GM19025 (cell line): ENCODE data around the gene CCDC154.
"Not testable (repeated sequence)": the region's sequence is repeated elsewhere in the genome, so short reads cannot be mapped to it uniquely, and the experiment has no call there.

ENCODE experiments used
- ATAC-seq: cut with Tn5 transposase; IDR thresholded peaks from one replicate; pipeline ENCODE4 v1.9.1; 2021; ENCODE audit warnings: mild to moderate bottlenecking, low read depth, moderate library complexity; ENCODE audit not compliant: unreplicated experiment

CCDC154 gene

DNA sequence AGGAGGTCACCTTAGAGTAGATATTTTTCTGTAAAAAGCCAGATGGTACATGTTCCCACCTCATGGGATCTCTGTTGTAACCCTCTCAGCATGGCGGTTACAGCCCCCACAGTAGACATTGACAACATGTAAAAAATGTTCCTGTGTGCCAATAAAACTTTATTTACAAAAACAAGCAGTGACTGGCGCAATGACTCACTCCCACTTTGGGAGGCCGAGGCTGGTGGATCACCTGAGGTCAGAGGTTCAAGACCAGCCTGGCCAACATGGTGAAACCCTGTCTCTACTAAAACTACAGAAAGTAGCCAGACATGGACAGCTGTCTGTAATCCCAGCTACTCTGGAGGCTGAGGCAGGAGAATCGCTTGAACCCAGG, 4.7 kb downstream of the CCDC154 start:
- ATAC-seq: not testable (repeated sequence)

DNA sequence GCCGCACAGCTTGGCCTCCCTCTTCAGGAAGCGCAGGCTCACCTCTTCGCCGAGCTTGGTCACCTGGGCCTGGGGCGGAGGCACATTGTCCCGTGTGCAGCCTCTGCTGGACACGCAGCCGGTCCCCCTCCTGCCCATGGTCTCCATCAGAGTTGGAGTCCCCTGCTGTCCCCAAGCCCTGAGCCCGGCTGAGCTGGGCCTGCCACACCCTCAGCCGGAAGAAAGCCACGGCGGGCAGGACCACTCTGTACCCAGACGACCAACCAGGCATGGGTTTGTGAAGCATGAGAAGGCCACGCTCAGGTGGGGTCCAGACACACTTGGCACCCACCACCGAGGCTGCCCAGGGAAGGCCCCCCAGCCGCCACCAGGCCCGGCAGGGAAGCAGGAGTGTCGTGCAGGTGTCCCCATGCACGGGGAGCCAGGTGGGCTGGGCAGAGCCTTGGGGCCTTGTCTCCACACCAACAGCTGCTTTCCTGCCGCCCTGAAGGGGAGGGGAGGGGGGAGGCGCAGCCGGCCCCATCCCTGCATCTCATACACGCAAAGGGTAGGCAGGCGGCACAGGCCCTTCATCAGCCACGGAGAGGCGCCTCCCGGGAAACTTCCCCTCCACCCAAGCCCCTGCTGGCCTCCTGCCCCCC, 5.2 kb downstream of the CCDC154 start:
- ATAC-seq: no peak

- ATAC-seq: no peak
Observed at GRCh38 chr16:1438229-1439057, 5.9 kb downstream of the CCDC154 start.

- no peak for ATAC-seq
Observed at GRCh38 chr16:1437606-1438005, 6.8 kb downstream of the CCDC154 start.

- ATAC-seq: no peak
Observed at GRCh38 chr16:1436731-1437355, 7.5 kb downstream of the CCDC154 start.

DNA sequence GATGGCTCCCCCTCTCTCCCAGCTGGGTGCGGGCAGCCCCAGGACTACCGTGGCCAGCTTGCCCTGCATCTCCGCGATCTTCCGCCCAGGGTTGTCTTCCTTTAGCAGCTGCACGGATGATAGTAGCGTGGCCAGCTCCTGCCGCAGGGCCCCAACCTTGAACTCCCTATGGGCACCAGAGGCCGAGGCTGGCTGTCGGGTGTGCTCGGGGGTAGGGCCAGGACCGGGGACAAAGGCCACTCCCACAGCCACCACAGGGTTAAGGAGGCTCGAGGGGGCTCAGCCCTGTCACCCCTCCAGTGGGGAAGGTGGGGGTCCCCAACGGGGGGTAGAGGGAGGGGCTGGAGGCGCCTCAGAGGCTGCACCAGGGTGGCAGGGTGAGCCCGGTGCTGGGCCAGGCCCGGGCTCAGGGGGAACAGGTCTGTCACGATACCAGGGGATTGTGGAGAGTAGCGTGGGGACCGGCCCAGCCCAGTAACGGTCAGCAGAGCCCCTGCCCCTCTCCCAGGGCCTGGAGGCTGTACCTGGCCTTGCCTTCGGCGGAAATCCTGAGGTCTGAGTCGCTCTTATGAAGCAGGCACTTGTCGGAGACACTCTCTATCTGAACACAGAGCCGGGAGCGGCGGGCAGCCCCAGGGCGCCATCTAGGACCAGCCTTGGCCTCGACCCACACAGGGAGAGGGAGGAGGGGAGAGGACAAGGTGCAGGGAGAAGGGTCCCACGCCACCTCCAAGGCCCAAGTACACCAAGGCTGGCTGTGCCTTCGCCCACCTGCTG, 8.2 kb downstream of the CCDC154 start:
- ATAC-seq: no peak

DNA sequence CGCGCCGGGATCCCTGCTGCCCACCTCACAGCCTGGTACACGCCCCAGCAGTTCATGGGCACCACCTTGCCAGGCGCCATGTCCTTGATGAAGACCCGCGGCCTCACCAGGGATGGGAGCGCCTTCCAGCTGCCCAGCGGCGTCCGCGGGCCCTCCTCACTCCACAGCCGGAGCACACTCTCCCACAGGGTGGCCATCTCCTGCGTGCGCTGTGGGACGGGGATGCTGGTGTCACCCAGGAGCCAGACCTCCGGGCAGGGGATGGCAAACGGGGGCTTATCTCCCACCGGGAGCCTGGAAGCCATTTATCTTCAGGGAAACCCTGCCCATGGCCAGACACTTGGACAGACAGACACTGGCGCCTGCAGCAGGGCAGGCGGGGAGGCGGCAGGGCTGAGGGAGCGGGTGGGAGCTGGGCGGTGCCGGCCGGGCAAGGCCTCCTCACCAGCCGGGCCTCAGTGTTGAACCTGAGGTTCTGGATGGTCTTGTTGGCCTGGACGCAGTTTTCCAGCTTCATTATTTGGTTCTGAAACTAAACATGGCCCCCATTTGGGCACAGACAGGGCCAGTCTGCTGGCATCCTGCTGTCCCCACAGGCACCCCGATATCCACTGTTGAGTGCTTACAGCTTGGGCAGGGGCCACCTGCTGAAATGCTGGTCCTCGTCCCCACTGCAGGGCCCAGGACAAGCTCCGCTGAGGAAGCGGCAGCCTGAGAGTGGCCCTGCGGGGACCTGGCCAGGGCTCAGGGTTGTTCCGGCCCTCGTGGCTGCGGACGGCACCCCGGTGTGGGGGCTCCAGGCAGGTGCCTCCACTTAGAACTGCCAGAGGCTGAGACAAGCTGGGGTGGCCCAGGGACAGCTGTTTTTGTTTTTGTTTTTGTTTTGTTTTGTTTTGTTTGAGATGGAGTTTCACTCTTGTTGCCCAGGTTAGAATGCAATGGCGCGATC, 9.4 kb downstream of the CCDC154 start:
- no peak for ATAC-seq

DNA sequence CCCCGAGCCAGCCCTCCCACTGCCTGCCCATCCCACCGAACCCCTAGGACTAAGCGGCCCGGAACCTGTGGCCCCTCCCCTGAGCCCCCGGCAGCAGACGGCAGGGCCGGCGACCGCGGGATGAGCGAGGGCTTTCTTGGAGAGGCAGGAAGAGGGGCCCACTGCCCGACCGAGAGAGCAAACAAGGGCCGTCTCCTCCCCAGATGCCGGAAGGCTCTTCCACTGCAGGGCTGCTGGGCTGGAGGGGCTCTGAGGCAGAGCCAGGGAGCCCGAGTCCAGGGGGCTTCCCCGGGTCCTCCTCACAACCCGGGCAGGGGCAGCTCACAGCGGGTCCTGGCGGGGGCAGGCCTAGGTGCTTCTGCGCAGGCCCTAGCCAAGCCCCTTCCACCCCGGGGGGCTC, 10.6 kb downstream of the CCDC154 start:
- no peak for ATAC-seq

DNA sequence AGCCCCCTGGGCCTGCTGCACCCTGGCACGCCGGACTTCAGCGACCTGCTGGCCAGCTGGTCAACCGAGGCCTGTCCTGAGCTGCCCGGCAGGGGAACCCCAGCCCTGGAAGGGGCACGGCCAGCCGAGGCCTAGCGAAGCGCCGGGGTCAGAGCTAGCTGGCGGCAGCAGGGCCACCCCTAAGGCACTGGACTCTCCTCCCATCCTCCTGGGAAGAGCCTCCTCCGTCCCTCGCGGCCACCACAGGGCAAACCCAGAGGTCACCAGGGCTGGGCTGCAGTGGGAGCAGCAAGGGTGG, 11.1 kb downstream of the CCDC154 start:
- no peak for ATAC-seq

GRCh38 chr16:1432388-1433262, 11.7 kb downstream of the CCDC154 start:
- ATAC-seq: no peak

- no peak for ATAC-seq
Observed at GRCh38 chr16:1431497-1432270, 12.7 kb downstream of the CCDC154 start.

- ATAC-seq: no peak
Observed at GRCh38 chr16:1430759-1431496, 13.4 kb downstream of the CCDC154 start, which contains the start of gene PERCC1. TSS of gene PERCC1 (plus strand) at chr16:1431078. CDS start at chr16:1432594, 1,516 bp downstream.

GRCh38 chr16:1430214-1430758, 14.1 kb downstream of the CCDC154 start:
- no peak for ATAC-seq

DNA sequence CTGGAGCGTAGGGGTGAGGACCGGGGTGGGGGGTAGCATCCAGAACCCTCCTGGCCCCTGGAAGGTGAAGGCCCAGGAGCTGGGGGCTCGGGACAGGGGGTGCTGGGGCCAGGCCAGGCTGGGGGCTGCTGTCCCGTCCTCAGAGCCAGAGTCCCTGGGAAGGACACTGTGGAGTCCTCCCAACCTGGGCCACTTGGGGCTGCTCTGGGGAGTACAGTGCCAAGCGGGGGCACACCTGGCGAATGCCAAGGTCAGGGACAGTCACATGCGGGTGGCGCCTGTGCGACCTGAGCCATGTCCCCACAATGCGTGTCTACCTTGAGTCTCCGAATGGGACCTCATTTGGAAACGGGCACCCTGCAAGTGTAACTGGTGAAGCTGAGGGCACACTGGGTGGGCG, 14.7 kb downstream of the CCDC154 start:
- no peak for ATAC-seq

DNA sequence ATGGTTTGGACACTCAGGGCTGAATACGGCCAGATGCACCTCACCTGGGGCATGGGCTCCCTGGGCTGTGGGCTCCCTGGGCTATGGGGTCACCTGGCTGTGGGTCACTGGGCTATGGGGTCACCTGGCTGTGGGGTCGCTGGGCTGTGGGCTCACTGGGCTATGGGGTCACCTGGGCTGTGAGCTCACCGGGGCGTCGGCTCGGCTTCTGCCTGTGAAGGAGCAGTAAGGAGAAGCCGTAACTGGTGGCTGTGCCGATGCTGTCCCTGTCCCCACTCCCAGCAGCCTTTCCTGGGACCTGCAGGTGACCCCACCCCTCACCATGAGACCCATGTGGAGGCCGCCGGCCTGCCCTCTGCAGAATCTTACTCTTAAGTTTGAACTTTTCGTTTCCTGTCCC, 15.3 kb downstream of the CCDC154 start:
- no peak for ATAC-seq

GRCh38 chr16:1428511-1428910, 15.8 kb downstream of the CCDC154 start:
- no peak for ATAC-seq
